WERI-Rb-1 (cell line): ENCODE results near the gene RASGRF1.

ENCODE experiments used
- DNase-seq: peaks from one replicate; pipeline ENCODE4 v3.0.0-alpha.2; 2020
- H3K27ac ChIP-seq: fragments of 250-450 bp; sonication (Bioruptor Pico); 2 replicates; pipeline ENCODE4 v1.5.1; 2020; ENCODE audit warnings: mild to moderate bottlenecking, moderate library complexity
- H3K27me3 ChIP-seq: fragments of 250-450 bp; sonication (Bioruptor Pico); 2 replicates; pipeline ENCODE4 v1.5.1; 2021; ENCODE audit warnings: mild to moderate bottlenecking, low read depth, moderate library complexity; ENCODE audit not compliant: insufficient read depth, severe bottlenecking
- H3K36me3 ChIP-seq: fragments of 250-450 bp; sonication (Bioruptor Pico); 2 replicates; pipeline ENCODE4 v1.5.1; 2020; ENCODE audit warnings: mild to moderate bottlenecking, moderate library complexity
- H3K4me3 ChIP-seq: 2 replicates; pipeline ENCODE4 v1.5.1; 2011; ENCODE audit warnings: low read depth, mild to moderate bottlenecking, control low read depth, low read length
- H3K9me3 ChIP-seq: fragments of 250-450 bp; sonication (Bioruptor Pico); 2 replicates; pipeline ENCODE4 v1.5.1; 2021; ENCODE audit warnings: mild to moderate bottlenecking, moderate library complexity; ENCODE audit not compliant: severe bottlenecking
- CTCF ChIP-seq: IDR thresholded peaks from 2 replicates; pipeline ENCODE4 v1.5.1; 2011; ENCODE audit warnings: low read depth, mild to moderate bottlenecking, control low read depth, inconsistent platforms, low read length

Gene RASGRF1

DNA sequence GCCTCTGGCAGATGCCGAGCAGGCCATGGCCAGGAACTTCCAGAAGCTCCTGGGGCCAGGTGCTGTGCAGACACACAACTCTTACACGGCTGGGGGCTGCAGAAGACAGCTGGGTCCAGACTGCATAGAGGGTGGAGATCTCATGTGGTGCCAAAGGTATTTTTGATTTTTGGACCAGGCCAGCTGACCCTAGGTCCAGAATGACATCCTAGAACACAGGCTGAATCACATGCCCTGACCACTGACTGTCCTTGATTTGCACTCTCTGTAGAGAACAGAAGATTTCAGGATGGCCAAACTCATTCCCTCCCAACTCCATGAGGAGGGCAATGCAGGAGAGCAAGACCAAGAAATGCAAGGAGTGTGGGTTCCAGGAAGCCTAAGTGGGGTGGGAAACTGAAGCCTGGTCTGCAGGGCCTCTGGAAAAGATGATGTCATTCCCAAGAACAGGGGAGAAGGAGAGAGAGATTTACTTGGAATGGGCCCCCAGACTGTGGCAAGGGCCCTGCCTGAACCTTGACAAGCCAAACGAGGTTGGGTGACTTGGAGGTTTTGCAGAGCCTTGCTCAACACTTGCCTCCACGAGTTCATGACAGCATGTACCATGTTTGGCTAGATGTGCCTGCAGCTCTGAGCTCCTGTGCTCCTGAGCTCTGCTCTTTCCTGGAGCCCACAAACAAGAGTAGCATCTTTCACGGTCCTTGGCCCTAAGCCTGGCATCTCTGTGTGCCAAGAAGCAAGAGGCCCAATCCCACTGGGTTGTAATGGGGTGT lies 107.2 kb downstream of the RASGRF1 start:
- TF ChIP-seq CTCF: no peak

GRCh38 chr15:78982736-78983135 lies 107.8 kb downstream of the RASGRF1 start:
- H3K27ac ChIP-seq: no peak overlapping the region
- no peak for TF ChIP-seq CTCF
- no peaks in the 10 kb centered on the region for H3K27me3 ChIP-seq
- no peak overlapping the region for H3K4me3 ChIP-seq
- no peaks in the 10 kb centered on the region for H3K36me3 ChIP-seq
- H3K9me3 ChIP-seq: no peaks in the 10 kb centered on the region
- no peak for DNase-seq

More for the DNA sequence above, 107.2 kb downstream of the RASGRF1 start:
- H3K27me3 ChIP-seq: no peaks in the 10 kb centered on the region
- H3K36me3 ChIP-seq: no peaks in the 10 kb centered on the region
- H3K9me3 ChIP-seq: no peaks in the 10 kb centered on the region
- no peak for DNase-seq
- H3K4me3 ChIP-seq: no peak overlapping the region
- no peak overlapping the region for H3K27ac ChIP-seq

DNA sequence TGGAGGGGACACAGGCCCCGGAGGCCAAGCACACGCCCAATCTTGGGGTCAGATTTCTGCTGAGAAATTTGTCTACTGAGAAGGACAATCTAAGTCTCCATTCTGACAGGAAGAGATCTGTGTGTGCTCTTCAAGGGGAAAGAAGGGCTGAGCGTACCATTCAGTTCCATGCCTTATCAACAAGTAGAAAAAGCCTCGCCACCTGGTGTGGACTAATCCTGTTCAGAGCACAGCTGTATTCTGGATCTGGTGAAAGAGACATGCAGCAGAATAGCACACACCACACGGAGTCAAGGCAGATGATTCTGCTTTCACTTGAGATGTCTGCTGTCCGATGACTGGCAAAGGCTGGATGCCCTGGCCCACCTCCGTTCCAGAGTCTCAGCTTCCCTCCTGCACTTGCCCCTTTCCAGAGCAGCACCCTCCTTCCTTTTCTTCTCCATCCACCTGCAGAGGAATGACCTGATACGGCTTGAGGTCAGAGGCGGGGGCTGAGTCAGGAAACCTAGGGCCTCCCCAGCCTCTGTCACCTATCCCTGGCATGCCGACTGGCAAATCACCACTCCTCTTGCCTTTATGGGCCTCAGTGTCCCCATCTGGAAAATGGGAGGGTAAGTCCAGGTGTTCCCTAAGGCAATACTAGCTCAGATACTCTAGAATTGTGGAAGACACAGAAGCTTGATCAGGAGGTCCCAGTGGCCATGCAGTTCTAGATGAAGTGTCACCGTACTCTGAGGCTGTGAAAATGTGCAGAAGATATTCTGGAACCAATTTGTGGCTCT lies 108.9 kb downstream of the RASGRF1 start:
- no peak for DNase-seq

DNA sequence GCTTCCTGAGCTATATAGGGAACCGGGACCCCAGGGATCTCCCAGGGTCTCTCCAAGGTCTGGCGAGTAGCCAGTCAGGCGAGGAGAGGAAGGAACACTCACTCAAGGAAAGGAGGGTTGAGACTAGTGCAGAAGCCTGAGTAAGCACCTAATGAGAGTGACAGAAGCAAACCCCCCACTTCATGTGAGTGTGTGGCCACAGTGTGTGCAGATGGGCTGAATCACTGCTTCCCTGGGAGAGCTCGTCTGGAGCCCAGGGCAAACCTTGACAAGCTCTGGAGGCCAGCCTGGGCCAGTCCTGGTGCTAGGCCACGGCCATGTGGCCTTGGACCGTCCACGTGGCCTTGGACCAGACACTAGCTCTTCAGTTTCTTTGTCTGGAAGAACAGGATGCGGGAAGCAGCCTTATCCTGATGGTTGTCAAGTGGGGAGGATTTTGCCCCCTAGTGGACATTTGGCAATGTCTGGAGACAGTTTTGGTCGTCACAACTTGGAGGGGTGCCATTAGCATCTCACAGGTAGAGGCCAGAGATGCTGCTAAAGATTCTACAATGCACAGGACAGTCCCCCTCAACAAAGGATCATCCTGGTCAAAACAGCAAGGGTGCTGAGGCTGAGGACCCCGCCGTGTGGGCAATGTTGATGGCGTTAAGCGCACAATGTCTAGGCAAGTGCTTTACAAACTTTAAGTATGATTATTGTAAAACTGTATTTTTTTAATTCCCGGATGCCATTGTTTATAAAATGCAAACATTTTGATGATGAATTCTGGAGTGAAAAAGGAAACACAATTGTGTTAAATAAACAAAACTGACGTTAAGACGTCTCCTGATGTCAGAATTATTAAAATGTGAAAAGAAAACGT lies 110.9 kb downstream of the RASGRF1 start:
- DNase-seq: peak; percentile 88
- Histone ChIP-seq H3K27ac (peak overlapping the region; percentile 53), H3K27me3 (no peaks in the 10 kb centered on the region), H3K4me3 (no peak overlapping the region), H3K36me3 (no peaks in the 10 kb centered on the region), H3K9me3 (no peaks in the 10 kb centered on the region)
- TF ChIP-seq CTCF: peak; percentile 82

More for the DNA sequence above, 108.9 kb downstream of the RASGRF1 start:
- H3K9me3 ChIP-seq: no peaks in the 10 kb centered on the region
- H3K4me3 ChIP-seq: no peak overlapping the region
- H3K27ac ChIP-seq: no peak overlapping the region
- H3K27me3 ChIP-seq: no peaks in the 10 kb centered on the region
- no peaks in the 10 kb centered on the region for H3K36me3 ChIP-seq
- no peak for TF ChIP-seq CTCF

GRCh38 chr15:78978601-78979179 lies 111.9 kb downstream of the RASGRF1 start:
- Histone ChIP-seq H3K36me3 (no peaks in the 10 kb centered on the region), H3K9me3 (no peaks in the 10 kb centered on the region), H3K27ac (no peak overlapping the region), H3K4me3 (no peak overlapping the region), H3K27me3 (no peaks in the 10 kb centered on the region)
- no peak for TF ChIP-seq CTCF
- no peak for DNase-seq
